HEK293T (cell line): ENCODE measurements around the gene CD99.
"Not testable (repeated sequence)": the region's sequence is repeated elsewhere in the genome, so short reads cannot be mapped to it uniquely, and the experiment has no call there.

Experiments
- CTCF ChIA-PET: fragments of 350-600 bp; formaldehyde crosslinking; extraction: SDS; loops from one replicate; lab custom pipeline; 2021; ENCODE audit warnings: antibody characterized with exemption, inconsistent platforms; lab: Yijun Ruan, JAX
- POLR2A ChIA-PET: fragments of 350-600 bp; formaldehyde crosslinking; extraction: SDS; loops from one replicate; lab custom pipeline; 2020; ENCODE audit warnings: antibody characterized with exemption, inconsistent platforms; lab: Yijun Ruan, JAX
- DNase-seq: peaks from one replicate; pipeline ENCODE4 v3.0.0; 2012; ENCODE audit warnings: mixed read lengths; ENCODE audit errors: extremely low spot score
- ARNT ChIP-seq: fragments of 450-650 bp; IDR thresholded peaks from 2 replicates; pipeline ENCODE4 v1.6.1; 2017; ENCODE audit warnings: mild to moderate bottlenecking
- BHLHE40 ChIP-seq: fragments of 450-650 bp; IDR thresholded peaks from 2 replicates; pipeline ENCODE4 v1.6.1; 2016; ENCODE audit warnings: mild to moderate bottlenecking, moderate library complexity, borderline replicate concordance
- CTBP1 ChIP-seq: fragments of 450-650 bp; IDR thresholded peaks from 2 replicates; pipeline ENCODE4 v1.6.1; 2016; ENCODE audit warnings: borderline replicate concordance
- ELF4 ChIP-seq: fragments of 450-650 bp; IDR thresholded peaks from 2 replicates; pipeline ENCODE4 v1.6.1; 2017; ENCODE audit warnings: antibody characterized with exemption
- FOXA1 ChIP-seq: fragments of 450-650 bp; IDR thresholded peaks from 2 replicates; pipeline ENCODE4 v1.6.1; 2016; ENCODE audit warnings: mild to moderate bottlenecking
- FOXK2 ChIP-seq: fragments of 450-650 bp; IDR thresholded peaks from 2 replicates; pipeline ENCODE4 v1.6.1; 2016; ENCODE audit warnings: mild to moderate bottlenecking
- FOXM1 ChIP-seq: fragments of 450-650 bp; IDR thresholded peaks from 2 replicates; pipeline ENCODE4 v1.6.1; 2017; ENCODE audit warnings: mild to moderate bottlenecking, borderline replicate concordance
- HDGF ChIP-seq: fragments of 450-650 bp; IDR thresholded peaks from 2 replicates; pipeline ENCODE4 v1.6.1; 2017; ENCODE audit warnings: antibody characterized with exemption, borderline replicate concordance
- L3MBTL2 ChIP-seq: fragments of 450-650 bp; conservative IDR thresholded peaks from 2 replicates; pipeline ENCODE4 v1.6.1; 2016; ENCODE audit warnings: mild to moderate bottlenecking
- LEF1 ChIP-seq: fragments of 450-650 bp; IDR thresholded peaks from 2 replicates; pipeline ENCODE4 v1.6.1; 2017; ENCODE audit warnings: mild to moderate bottlenecking, borderline replicate concordance
- NFRKB ChIP-seq: fragments of 450-650 bp; IDR thresholded peaks from 2 replicates; pipeline ENCODE4 v1.6.1; 2016; ENCODE audit warnings: mild to moderate bottlenecking, moderate library complexity
- SP1 ChIP-seq: fragments of 450-650 bp; IDR thresholded peaks from 2 replicates; pipeline ENCODE4 v1.6.1; 2017
- SUZ12 ChIP-seq: fragments of 450-650 bp; IDR thresholded peaks from 2 replicates; pipeline ENCODE4 v1.6.1; 2016; ENCODE audit warnings: mild to moderate bottlenecking
- TARDBP ChIP-seq: fragments of 450-650 bp; IDR thresholded peaks from 2 replicates; pipeline ENCODE4 v1.6.1; 2016
- ZNF384 ChIP-seq: fragments of 450-650 bp; IDR thresholded peaks from 2 replicates; pipeline ENCODE4 v1.6.1; 2016
- TF ChIP-seq, protein P1 (sequence below): fragments of 450-650 bp; IDR thresholded peaks from 2 replicates; pipeline ENCODE4 v1.6.1; 2016

The CD99 gene

DNA sequence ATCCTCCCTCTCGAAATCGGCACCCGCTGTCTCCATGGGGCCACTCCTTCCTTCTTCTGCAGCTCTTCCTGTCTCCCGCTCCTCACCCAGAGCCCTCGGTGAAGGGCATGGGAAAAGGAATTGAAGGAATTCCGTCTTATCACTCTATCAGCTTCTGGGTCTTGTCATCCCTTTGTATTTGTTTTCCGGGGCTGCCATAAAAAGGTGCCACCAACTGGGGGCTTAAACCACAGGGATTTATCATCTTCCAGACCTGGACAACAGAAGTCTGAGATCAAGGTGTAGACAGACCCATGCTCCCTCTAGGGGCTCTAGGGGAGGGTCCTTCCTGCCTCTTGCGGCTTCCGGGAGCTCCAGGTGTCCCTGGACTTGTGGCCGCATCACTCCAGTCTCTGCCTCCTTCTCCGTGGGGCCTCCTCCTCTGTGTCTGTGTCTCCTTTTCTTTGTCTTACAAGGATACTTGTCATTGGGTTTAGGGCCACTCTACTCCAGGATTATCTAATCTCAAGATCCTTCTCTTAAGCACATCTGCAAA lies 24.0 kb downstream of the CD99 start:
- DNase-seq, result no peak
- TF ChIP-seq HDGF, result no peak
- no peak for TF ChIP-seq ARNT
- TF ChIP-seq L3MBTL2, result no peak
- no peak for TF ChIP-seq BHLHE40
- no peak for TF ChIP-seq FOXA1
- TF ChIP-seq SUZ12, result no peak
- TF ChIP-seq NFRKB, result no peak
- no peak for TF ChIP-seq FOXK2
- TF ChIP-seq ZNF384, result no peak
- no peak for TF ChIP-seq TARDBP
- TF ChIP-seq FOXM1, result no peak
- ChIA-PET POLR2A (no interaction called here), CTCF (no interaction called here)

DNA sequence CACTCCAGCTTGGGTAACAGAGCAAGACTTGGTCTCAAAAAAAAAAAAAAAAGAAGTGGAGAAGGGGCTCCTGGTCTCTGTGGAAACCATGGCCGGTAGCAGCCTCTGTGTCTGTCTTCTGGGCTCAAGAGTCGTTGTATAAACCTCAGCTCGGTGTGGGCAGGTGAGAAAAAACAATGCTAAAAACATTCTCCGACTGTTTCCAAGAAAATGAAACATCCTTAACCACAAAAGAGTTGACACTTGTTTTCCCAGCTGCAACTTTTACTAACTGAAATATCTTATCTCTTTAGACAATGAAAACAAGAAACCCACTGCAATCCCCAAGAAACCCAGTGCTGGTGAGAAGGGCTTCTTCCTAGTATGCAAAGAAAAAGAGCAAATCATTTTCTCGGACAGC lies 26.2 kb downstream of the CD99 start:
- no peak for TF ChIP-seq L3MBTL2
- POLR2A ChIA-PET, result no interaction called here
- CTCF ChIA-PET, result no interaction called here
- DNase-seq, result no peak

DNA sequence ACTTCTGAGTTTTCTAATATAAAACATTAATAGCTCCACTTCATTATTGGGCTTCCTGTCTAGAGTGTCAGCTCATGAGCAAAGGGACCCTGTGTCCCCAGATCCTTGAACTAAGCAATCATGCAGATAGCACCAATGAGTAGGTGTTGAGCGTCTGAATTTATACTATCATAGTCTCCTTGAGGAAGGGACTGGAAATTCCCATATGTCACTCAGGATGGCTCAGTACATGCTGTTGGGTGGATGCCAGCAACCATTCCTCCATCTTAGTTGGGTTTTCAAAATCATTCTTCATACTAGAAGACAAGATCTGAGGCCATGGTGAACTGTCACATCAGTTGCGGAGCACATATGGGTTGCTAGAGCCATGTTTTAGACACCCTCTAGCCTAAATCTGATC lies 27.7 kb downstream of the CD99 start:
- CTCF ChIA-PET, result no interaction called here
- TF ChIP-seq FOXK2 (no peak), L3MBTL2 (no peak), NFRKB (no peak), ARNT (no peak), FOXA1 (no peak), ELF4 (no peak), FOXM1 (no peak), SUZ12 (no peak), BHLHE40 (no peak)
- no peak for DNase-seq
- POLR2A ChIA-PET, result no interaction called here

DNA sequence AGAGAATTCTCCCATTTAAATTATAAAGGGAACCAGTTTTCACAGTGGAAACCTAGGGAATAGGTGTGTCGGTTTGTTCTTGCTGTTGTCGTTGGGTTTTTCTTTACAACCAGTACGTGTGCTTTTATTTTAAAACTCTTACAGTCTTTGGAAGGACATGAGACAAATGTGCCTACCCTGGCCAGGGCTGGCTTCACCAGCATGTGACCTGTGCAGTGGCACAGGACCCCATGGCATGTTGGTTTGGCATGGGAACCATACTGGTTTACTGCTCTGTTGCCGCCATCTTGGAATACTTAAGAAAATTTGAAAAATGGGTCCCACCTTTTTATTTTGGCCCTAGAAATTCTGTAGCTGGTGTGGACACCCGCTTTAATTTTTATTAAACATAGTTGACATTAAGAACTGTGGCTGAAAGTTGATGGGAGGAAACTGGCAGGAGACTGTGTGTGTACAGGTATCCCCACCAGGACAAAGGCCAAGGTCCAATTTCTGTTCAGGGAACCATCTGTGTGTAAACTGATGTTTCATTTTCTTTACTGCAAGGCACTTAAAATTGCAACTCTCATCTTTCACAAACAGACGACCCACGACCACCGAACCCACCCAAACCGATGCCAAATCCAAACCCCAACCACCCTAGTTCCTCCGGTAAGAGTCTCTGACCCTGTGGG lies 28.8 kb downstream of the CD99 start:
- CTCF ChIA-PET, result no interaction called here
- POLR2A ChIA-PET, result no interaction called here
- DNase-seq, result no peak
- TF ChIP-seq TARDBP (no peak), CTBP1 (no peak)

DNA sequence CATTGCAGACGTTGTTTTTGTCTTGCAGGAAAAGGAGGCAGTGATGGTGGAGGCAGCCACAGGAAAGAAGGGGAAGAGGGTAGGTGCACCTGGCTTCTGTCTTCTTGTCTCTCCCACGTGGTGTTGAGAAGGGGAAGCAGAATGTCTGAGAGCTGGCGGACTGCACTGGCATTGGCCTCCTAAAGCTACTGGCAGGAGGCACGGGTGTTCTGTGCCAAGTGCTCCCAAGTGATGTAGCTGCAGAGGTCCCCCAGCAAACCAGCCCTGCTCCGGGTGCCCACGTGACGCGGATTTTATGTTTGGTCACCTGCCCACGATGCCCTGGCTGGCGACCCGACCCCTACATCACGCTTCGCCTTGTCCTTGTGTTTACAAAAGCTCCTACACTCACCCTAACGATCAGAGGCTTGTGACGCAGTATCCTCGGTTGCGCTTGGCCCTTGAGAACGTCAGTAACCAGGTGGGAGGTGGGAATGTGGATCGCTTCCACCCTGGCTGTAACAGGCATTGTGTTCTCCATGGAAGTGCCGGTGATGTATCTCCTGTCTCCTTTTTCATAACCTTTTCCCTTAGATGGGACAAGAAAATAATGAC lies 32.3 kb downstream of the CD99 start:
- POLR2A ChIA-PET, result no interaction called here
- CTCF ChIA-PET, result no interaction called here
- TF ChIP-seq LEF1 (no peak), TARDBP (no peak), CTBP1 (no peak), FOXA1 (no peak), ZNF384 (no peak), SUZ12 (no peak), HDGF (no peak), FOXK2 (no peak), SP1 (no peak), L3MBTL2 (no peak), BHLHE40 (no peak), NFRKB (no peak), ELF4 (no peak), ARNT (no peak), FOXM1 (no peak)
- TF ChIP-seq, protein P1, sequence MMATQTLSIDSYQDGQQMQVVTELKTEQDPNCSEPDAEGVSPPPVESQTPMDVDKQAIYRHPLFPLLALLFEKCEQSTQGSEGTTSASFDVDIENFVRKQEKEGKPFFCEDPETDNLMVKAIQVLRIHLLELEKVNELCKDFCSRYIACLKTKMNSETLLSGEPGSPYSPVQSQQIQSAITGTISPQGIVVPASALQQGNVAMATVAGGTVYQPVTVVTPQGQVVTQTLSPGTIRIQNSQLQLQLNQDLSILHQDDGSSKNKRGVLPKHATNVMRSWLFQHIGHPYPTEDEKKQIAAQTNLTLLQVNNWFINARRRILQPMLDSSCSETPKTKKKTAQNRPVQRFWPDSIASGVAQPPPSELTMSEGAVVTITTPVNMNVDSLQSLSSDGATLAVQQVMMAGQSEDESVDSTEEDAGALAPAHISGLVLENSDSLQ, result no peak
- no peak for DNase-seq

DNA sequence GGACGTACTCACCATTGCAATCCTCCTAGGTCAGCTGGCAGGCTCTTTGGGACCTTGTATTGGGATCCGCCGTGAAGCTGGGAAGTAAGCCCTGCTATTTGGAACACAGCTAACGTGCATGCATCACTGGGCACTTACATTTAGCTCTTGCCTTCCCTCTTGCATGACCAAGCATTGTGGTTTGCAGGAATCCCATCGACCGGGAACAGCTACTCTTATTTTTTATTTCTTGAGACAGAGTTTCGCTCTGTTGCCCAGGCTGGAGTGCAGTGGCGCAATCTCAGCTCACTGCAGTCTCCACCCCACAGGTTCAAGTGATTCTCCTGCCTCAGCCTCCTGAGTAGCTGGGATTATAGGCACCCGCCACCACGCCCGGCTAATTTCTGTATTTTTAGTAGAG lies 36.2 kb downstream of the CD99 start:
- CTCF ChIA-PET, DNase-seq, POLR2A ChIA-PET: not testable (repeated sequence)

DNA sequence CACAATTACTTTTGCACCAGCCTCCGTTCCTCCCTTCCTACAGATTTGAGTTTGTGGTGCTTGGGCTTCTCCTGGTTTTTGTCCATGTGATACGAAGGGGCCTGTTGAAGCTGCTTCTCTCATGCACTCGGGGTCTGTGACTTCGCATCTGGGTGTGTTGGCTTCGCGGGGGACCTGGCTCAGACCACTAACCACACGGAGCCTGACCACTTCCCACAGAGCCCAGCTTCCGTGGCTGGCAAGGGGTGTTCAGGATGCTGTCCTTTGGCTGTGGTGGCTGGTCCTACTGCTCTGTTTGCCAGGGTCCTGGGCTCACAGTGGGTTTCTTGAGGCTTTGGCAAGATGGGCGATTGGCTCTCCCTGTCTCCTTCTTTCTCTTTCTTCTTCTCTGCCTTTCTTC lies 41.0 kb downstream of the CD99 start:
- no peak for DNase-seq
- ChIA-PET POLR2A (no interaction called here), CTCF (no interaction called here)
- TF ChIP-seq L3MBTL2 (no peak), SP1 (no peak), ELF4 (no peak), BHLHE40 (no peak), ZNF384 (no peak), TARDBP (no peak), FOXK2 (no peak), CTBP1 (no peak), LEF1 (no peak), SUZ12 (no peak), FOXM1 (no peak), HDGF (no peak), ARNT (no peak)

GRCh38 chrX:2732649-2733048 lies 41.6 kb downstream of the CD99 start:
- no peak for DNase-seq
- CTCF ChIA-PET, result no interaction called here
- TF ChIP-seq FOXA1 (no peak), ELF4 (no peak), FOXM1 (no peak), SUZ12 (no peak), FOXK2 (no peak), TARDBP (no peak), LEF1 (no peak)
- POLR2A ChIA-PET, result no interaction called here
